HepG2 (cell line): ENCODE results near the gene HIVEP2.

Experiments
- LBX2 ChIP-seq: sonication (generic); formaldehyde crosslinking; IDR thresholded peaks from 2 replicates; pipeline ENCODE4 v1.5.0; 2020; ENCODE audit warnings: missing genetic modification reagents, mild to moderate bottlenecking, borderline replicate concordance
- PTBP1 ChIP-seq: fragments of 200-400 bp; formaldehyde crosslinking; IDR thresholded peaks from 2 replicates; pipeline ENCODE4 v1.6.1; 2018; ENCODE audit warnings: low read length, low read depth; ENCODE audit not compliant: poor library complexity, severe bottlenecking
- ZKSCAN1 ChIP-seq: fragments of 150-350 bp; IDR thresholded peaks from 2 replicates; pipeline ENCODE4 v1.6.1; 2014; ENCODE audit warnings: low read length

- TF ChIP-seq ZKSCAN1 (no peak), PTBP1 (no peak), LBX2 (CRISPR knock-in tag) (no peak)
Measured at GRCh38 chr6:142874676-142875075, 70.3 kb downstream of the HIVEP2 start.
